Left ventricle myocardium superior (tissue), 1 donor: Measurements from ENCODE around the gene ADAMTS5. TPM values are rescaled to one million over a fixed set of nuclear protein-coding genes. Genes with fewer than 3 reads are reported as not detected.

Experiments used
- ATAC-seq: fragments of 200-7000 bp; cut with Tn5 transposase; one replicate; pipeline ENCODE4 v1.9.1; 2020; ENCODE audit warnings: mild to moderate bottlenecking, moderate library complexity
- DNase-seq: peaks from one replicate; pipeline ENCODE4 v3.0.0-alpha.2; 2020
- intact Hi-C: fragments of 100-400 bp; cut with micrococcal nuclease; formaldehyde crosslinking; loops from one replicate; pipeline ENCODE4 v1.11.0; 2022
- microRNA-seq: library from miRNA; unstranded; fragments of <30 nt; microRNA quantifications from one replicate; pipeline ENCODE4 v1.2.0, GENCODE V29; 2020; ENCODE audit warnings: borderline number of aligned reads
- total RNA-seq: library from RNA; stranded (reverse); fragmentation: NEBNext Ultra II Directional; extraction: Animal tissue kit (Norgen Biotek cat#: 25700); gene quantifications from one replicate; pipeline ENCODE4 v1.2.1, GENCODE V29; 2021
- donor health status: DM: no; HTN: yes; CAD: no; lungs with severe emphysema.

ADAMTS5 gene
- total RNA-seq, 1 donor from 2014 or later, result 3.0 TPM

DNA sequence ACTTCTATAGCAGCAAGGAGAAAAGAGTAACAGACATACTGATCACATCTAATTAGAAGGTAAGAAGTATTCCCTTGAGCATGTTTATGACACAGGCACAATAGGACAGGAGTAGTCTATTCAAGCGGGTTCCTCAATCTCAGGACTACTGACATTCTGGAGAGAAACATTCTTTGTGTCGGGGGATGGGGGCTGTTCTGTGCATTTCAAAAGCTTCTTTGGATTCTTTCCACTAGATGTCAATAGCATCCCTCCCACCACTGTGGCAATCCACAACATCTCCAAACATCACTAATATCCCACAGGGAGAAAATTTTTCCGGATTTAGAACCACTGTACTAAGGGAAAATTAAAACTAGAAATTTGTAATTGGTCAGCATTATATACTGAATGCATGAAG, 56.9 kb downstream of the ADAMTS5 start:
- DNase-seq, result no peak
- intact Hi-C loops, result no loop called here
- ATAC-seq, result no peak

- ATAC-seq, result no peak
- DNase-seq, result no peak
- intact Hi-C loops, result no loop called here
Measured at GRCh38 chr21:26900980-26901379, 65.9 kb downstream of the ADAMTS5 start.

- intact Hi-C loops, result no loop called here
- DNase-seq (no peak), ATAC-seq (no peak)
Measured at GRCh38 chr21:26892151-26892550, 74.7 kb downstream of the ADAMTS5 start.

DNA sequence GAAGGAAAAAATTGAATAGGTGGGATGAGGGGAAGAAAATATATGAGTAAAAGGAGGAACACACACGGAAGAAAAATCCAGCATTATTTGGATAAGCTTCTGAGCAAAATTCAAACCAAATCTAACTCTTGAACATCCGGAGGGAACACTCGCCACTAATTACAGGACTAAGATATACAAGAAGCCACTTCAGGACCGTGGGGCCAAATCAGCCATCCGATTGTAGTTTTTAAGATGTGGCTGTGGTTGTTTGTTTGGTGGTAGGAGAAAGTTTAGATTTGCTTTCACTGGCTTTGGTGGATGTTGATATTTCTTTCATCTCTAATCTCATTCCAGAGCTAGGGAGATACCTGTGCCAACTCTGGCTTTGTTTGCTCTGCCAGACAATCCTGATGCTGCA, 78.0 kb downstream of the ADAMTS5 start:
- ATAC-seq, result no peak
- intact Hi-C loops, result no loop called here
- no peak for DNase-seq

- DNase-seq (no peak), ATAC-seq (no peak)
- intact Hi-C loops, result no loop called here
Measured at GRCh38 chr21:26888256-26888655, 78.6 kb downstream of the ADAMTS5 start.

GRCh38 chr21:26887251-26887650, 79.6 kb downstream of the ADAMTS5 start:
- intact Hi-C loops, result no loop called here
- no peak for ATAC-seq

DNA sequence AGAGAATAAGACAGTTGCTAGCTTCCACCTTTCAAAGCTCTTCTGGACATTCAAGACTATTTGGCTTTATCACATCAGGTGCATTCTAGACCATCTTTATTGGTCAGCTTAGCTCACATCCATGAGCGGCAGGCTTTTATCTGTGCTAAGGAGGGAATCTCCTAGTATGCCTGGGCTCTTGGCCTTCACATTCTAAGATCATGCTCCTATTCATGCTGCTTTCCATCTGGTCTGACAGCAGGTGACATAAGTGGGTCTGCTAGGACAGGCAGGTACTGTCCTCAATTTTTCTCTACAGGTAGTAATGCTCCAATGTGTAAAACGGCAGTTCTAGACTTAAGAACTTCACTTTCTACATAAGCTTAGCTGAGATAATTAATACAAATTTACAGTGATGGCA, 82.5 kb downstream of the ADAMTS5 start:
- intact Hi-C loops, result no loop called here
- ATAC-seq (no peak), DNase-seq (no peak)

More at GRCh38 chr21:26887251-26887650, 79.6 kb downstream of the ADAMTS5 start:
- no peak for DNase-seq

GRCh38 chr21:26883768-26884167, 83.1 kb downstream of the ADAMTS5 start:
- no peak for DNase-seq
- intact Hi-C loops, result no loop called here
- peak; percentile 85 for ATAC-seq

- no peak for DNase-seq
- ATAC-seq, result no peak
- intact Hi-C loops, result no loop called here
Measured at GRCh38 chr21:26881504-26882228, 85.2 kb downstream of the ADAMTS5 start.

- DNase-seq (no peak), ATAC-seq (no peak)
- intact Hi-C loops, result no loop called here
Measured at GRCh38 chr21:26877018-26877417, 89.9 kb downstream of the ADAMTS5 start.

GRCh38 chr21:26874347-26874746, 92.5 kb downstream of the ADAMTS5 start:
- ATAC-seq, result no peak
- no peak for DNase-seq
- intact Hi-C loops, result no loop called here

Small RNA genes within 50 kb of the gene (microRNA-seq; reads per million reads assigned to microRNA genes)
- not detected for gene MIR4759

Other genes with a start within 250 kb of the ADAMTS5 start
- 41.8 TPM for gene ADAMTS1, start 121.7 kb downstream of the ADAMTS5 start, total RNA-seq